Right hindlimb (tissue), 1 donor: Measurements from ENCODE around the gene TCF7.
A peak's percentile ranks its signal among the peaks of the same experiment; 100 is the strongest.

ENCODE experiments used
- DNase-seq: peaks from one replicate; pipeline ENCODE4 v3.0.0-alpha.2; 2018

Gene TCF7

GRCh38 chr5:134091626-134092121, 22.8 kb upstream of the TCF7 start:
- DNase-seq = no peak

GRCh38 chr5:134092875-134093274, 21.6 kb upstream of the TCF7 start:
- DNase-seq = no peak

GRCh38 chr5:134093351-134093750, 21.1 kb upstream of the TCF7 start:
- no peak for DNase-seq

- no peak for DNase-seq
These were observed 19.2 kb upstream of the TCF7 start for GRCh38 chr5:134095293-134095692.

- DNase-seq = no peak
These were observed 18.4 kb upstream of the TCF7 start for GRCh38 chr5:134095887-134096589.

- DNase-seq = no peak
These were observed 17.2 kb upstream of the TCF7 start for GRCh38 chr5:134097211-134097749.

- DNase-seq = no peak
These were observed 15.8 kb upstream of the TCF7 start for GRCh38 chr5:134098690-134099089.

GRCh38 chr5:134099288-134099872, 15.1 kb upstream of the TCF7 start:
- no peak for DNase-seq

- no peak for DNase-seq
These were observed 14.6 kb upstream of the TCF7 start for GRCh38 chr5:134099939-134100282.

GRCh38 chr5:134100283-134101091, 14.0 kb upstream of the TCF7 start:
- peak; percentile 47 for DNase-seq

- peak; percentile 55 for DNase-seq
These were observed 12.6 kb upstream of the TCF7 start for GRCh38 chr5:134101686-134102439.

- no peak for DNase-seq
These were observed 11.1 kb upstream of the TCF7 start for GRCh38 chr5:134103397-134103796.

- DNase-seq = no peak
These were observed 10.4 kb upstream of the TCF7 start for GRCh38 chr5:134103998-134104654.

- no peak for DNase-seq
These were observed 7.3 kb upstream of the TCF7 start for GRCh38 chr5:134106991-134107701.

- DNase-seq = no peak
These were observed 6.7 kb upstream of the TCF7 start for GRCh38 chr5:134107779-134108178.

GRCh38 chr5:134110382-134110781, 4.1 kb upstream of the TCF7 start:
- DNase-seq = no peak

- DNase-seq = no peak
These were observed 2.5 kb upstream of the TCF7 start for GRCh38 chr5:134111741-134112647.

- DNase-seq = no peak
These were observed 1.6 kb upstream of the TCF7 start for GRCh38 chr5:134112726-134113362.

- DNase-seq = peak; percentile 32
These were observed 1.1 kb upstream of the TCF7 start for GRCh38 chr5:134113363-134113889.
